AG04450 (cell line): ENCODE measurements around the gene CGB7. TPM values are rescaled to one million over a fixed set of nuclear protein-coding genes. Genes with fewer than 3 reads are reported as not detected.
A peak's percentile ranks its signal among the peaks of the same experiment; 100 is the strongest.
"Not testable (repeated sequence)": the region's sequence is repeated elsewhere in the genome, so short reads cannot be mapped to it uniquely, and the experiment has no call there.

Source experiments
- CTCF ChIA-PET: fragments of 300-600, 350-600 bp; formaldehyde crosslinking; extraction: SDS; loops from one replicate; lab custom pipeline; 2022; ENCODE audit warnings: antibody characterized with exemption, inconsistent platforms; lab: Charles Lee
- POLR2A ChIA-PET: fragments of 350-600 bp; formaldehyde crosslinking; extraction: SDS; loops from one replicate; lab custom pipeline; 2021; ENCODE audit warnings: antibody characterized with exemption, inconsistent platforms; lab: Yijun Ruan, JAX
- DNase-seq: peaks from one replicate; pipeline ENCODE4 v3.0.0-alpha.2; 2011; ENCODE audit warnings: low read depth, low spot score
- H3K27ac ChIP-seq: one replicate; pipeline ENCODE4 v1.5.1; 2012; ENCODE audit warnings: low read depth, low read length, control low read depth
- H3K27me3 ChIP-seq: one replicate; pipeline ENCODE4 v1.6.0; 2012; ENCODE audit warnings: low read length; ENCODE audit not compliant: control insufficient read depth, insufficient read depth
- H3K4me3 ChIP-seq: 2 replicates; pipeline ENCODE4 v1.5.1; 2011; ENCODE audit warnings: mild to moderate bottlenecking, low read depth, low read length, control low read depth
- H3K9me3 ChIP-seq: 2 replicates; pipeline ENCODE4 v1.5.1; 2012; ENCODE audit warnings: low read length; ENCODE audit not compliant: control insufficient read depth, insufficient read depth
- polyA plus RNA-seq: library from polyadenylated mRNA; depleted of rRNA; stranded (reverse); fragments of >200 nt; gene quantifications from 2 replicates; pipeline ENCODE4 v1.2.3, GENCODE V29; 2011
- TF ChIP-seq, protein P1 (sequence below): IDR thresholded peaks from 2 replicates; pipeline ENCODE4 v1.5.1; 2011; ENCODE audit warnings: low read depth, low read length, control low read depth, inconsistent platforms

CGB7 gene
- polyA plus RNA-seq, 1 experiment: 0.42 TPM

- no peak for DNase-seq
- TF ChIP-seq, protein P1, sequence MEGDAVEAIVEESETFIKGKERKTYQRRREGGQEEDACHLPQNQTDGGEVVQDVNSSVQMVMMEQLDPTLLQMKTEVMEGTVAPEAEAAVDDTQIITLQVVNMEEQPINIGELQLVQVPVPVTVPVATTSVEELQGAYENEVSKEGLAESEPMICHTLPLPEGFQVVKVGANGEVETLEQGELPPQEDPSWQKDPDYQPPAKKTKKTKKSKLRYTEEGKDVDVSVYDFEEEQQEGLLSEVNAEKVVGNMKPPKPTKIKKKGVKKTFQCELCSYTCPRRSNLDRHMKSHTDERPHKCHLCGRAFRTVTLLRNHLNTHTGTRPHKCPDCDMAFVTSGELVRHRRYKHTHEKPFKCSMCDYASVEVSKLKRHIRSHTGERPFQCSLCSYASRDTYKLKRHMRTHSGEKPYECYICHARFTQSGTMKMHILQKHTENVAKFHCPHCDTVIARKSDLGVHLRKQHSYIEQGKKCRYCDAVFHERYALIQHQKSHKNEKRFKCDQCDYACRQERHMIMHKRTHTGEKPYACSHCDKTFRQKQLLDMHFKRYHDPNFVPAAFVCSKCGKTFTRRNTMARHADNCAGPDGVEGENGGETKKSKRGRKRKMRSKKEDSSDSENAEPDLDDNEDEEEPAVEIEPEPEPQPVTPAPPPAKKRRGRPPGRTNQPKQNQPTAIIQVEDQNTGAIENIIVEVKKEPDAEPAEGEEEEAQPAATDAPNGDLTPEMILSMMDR: no peak
- no peak overlapping the region for H3K4me3 ChIP-seq
- H3K27ac ChIP-seq: no peak overlapping the region
- no peaks in the 10 kb centered on the region; the same call in 1 of the 2 replicates for H3K9me3 ChIP-seq
- ChIA-PET POLR2A (no interaction called here), CTCF (interaction anchor here (0.6 to 1.0 kb wide), 3 partner anchors 18 to 65 kb away, joined by 3 read pairs; partner anchors contain the start of gene RUVBL2)
- H3K27me3 ChIP-seq: peaks cover 5% of the 10 kb centered on the region
Measured at GRCh38 chr19:49059053-49059452, 1.5 kb upstream of the CGB7 start.

GRCh38 chr19:49058562-49058961 lies 1.0 kb upstream of the CGB7 start:
- Histone ChIP-seq H3K27ac (no peak overlapping the region), H3K27me3 (peaks cover under 1% of the 10 kb centered on the region), H3K4me3 (no peak overlapping the region), H3K9me3 (no peaks in the 10 kb centered on the region; the same call in 1 of the 2 replicates)
- ChIA-PET POLR2A (interaction anchor here (1.2 kb wide), 1 partner anchor 65 kb away, joined by 3 read pairs; the partner anchor contains the start of genes GYS1 and RUVBL2), CTCF (interaction anchor here (0.7 to 1.3 kb wide), 3 partner anchors 42 to 65 kb away, joined by 3 to 5 read pairs (median 3); partner anchors contain the start of gene RUVBL2)
- no peak for DNase-seq
- TF ChIP-seq, protein P1: no peak

DNA sequence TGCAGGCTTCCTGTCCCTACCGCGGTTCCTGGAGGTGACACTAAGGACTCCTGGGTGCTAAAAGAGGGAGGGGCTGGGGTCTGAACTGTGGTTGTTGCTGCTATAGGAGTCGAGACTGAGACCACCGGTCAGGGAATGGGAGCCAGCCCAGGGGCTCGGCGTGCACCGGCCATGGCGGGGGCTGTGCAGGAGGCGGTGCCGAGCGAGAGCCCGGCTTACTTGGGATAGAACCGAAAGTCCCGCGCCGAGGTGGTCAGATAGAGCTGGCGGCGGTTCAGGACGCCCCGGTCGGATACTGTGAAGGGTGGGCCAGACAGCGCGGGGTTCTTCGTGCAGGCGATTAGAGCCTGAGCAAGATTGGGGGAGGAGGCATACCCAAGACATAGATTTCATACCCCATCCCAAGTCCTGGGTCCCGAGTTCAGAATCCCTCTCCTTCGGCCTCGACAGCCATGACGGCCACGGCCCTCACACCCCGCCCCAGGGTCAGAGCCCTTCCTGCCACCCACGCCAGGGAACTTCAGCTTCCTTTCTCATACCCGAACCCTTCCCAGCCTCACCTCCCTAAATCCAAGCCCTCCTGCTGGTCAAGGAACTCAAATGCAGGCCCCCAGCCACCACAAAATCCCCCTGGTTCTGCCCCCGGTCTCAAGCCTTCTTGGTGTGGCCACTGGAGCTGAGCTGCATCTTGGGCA lies 500 bp downstream of the CGB7 start:
- H3K27me3 ChIP-seq, H3K27ac ChIP-seq, H3K9me3 ChIP-seq, DNase-seq: not testable (repeated sequence)
- CTCF ChIA-PET: interaction anchor here (0.7 to 2.4 kb wide), 9 partner anchors 12 to 142 kb away, joined by 3 to 18 read pairs (median 5); partner anchors contain the start of genes GYS1 and RUVBL2
- TF ChIP-seq, protein P1: peak; percentile 10; the same call in 1 of the 2 replicates
- peak overlapping the region; percentile 64 for H3K4me3 ChIP-seq
- POLR2A ChIA-PET: interaction anchor here (0.6 to 1.2 kb wide), 4 partner anchors 8 to 1338 kb away, joined by 3 read pairs; partner anchors contain the start of genes GYS1, NTF4 and RUVBL2

DNA sequence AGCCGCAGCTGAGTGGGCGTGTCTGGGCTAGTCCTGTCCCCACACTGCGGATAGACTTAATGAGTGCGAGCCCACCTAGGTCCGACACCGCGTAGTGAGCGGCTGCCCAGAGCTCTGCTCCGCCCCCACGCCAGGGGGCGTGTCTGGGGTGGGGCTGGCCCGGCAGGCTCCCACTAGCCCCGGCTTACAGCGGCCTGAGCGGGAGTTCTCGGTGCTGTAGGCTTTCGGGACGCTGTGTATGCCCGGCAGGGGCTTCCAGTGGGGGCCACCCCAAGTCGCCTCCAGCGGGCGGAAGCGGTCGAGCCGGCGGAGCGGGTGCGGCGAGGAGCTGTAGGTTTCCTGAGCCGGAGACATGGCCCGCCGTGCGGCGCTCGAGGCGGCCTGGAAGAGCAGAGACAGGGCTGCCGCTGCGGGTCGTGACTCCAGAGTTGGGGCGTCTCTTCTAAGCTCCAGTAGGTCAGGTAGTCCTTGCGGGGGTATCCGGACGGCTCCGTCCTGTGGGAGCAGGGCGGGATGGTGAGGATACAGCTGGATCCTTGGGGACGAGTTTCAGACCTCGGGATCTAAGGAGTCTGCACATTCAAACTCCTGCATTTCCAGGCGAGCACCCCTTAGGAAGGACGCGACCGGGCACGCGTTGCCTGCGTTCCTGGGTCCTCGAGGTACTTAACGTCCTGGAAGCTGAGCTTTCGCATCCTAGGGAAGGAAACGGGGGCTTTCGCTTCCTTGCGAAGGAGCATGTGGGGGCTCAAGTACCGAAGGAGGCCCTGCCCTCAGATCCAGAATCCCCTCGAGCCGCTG lies 1.2 kb downstream of the CGB7 start:
- Histone ChIP-seq H3K27me3 (no peaks in the 10 kb centered on the region), H3K27ac (no peak overlapping the region), H3K4me3 (peak overlapping the region; percentile 64), H3K9me3 (no peaks in the 10 kb centered on the region; the same call in 1 of the 2 replicates)
- TF ChIP-seq, protein P1: peak; percentile 33; the same call in 1 of the 2 replicates
- POLR2A ChIA-PET: interaction anchor here (0.5 to 0.6 kb wide), 3 partner anchors 8 to 306 kb away, joined by 3 to 4 read pairs (median 3); partner anchors contain the start of genes NTF4 and TEAD2
- DNase-seq: no peak
- CTCF ChIA-PET: interaction anchor here (0.5 to 2.4 kb wide), 9 partner anchors 13 to 666 kb away, joined by 3 to 18 read pairs (median 6); partner anchors contain the start of genes GYS1 and RUVBL2

DNA sequence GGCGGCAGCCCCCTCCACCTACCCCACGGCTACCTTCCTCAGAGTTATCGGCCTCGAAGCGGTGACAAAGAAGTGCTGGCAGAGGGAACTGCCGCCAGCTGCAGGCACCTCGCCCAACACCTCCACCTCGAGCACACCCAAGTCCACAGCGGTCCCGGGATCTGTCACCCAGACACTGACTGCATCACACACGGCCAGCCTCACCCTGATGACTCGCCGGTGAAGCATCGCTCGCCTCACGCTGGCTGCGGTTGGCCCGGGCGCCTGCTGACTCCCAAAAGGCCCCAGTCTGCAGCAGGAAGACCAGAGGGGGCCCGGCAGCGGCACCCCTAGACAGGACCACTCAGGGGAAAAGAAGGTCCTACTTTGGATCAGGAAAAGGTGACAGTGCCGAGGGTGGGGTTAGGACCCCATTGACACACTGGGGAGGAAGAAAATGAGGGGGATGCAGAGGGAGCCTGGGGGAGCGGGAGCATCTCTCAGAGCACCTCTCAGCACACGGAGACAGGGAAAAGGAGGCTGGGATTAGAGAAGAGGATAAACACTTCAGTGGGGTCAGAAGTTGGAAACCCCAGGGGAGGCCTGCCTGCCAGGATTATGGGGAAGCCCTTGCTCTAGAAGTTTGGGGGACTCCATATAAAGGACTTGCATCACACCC lies 7.0 kb downstream of the CGB7 start:
- CTCF ChIA-PET: interaction anchor here (1.4 kb wide), 2 partner anchors 51 to 52 kb away, joined by 3 read pairs; no protein-coding TSS in a partner anchor
- H3K27me3 ChIP-seq, DNase-seq, H3K9me3 ChIP-seq, H3K4me3 ChIP-seq, H3K27ac ChIP-seq: not testable (repeated sequence)
- POLR2A ChIA-PET: interaction anchor here (0.6 kb wide), 1 partner anchor 1534 kb away, joined by 3 read pairs; no protein-coding TSS in a partner anchor

DNA sequence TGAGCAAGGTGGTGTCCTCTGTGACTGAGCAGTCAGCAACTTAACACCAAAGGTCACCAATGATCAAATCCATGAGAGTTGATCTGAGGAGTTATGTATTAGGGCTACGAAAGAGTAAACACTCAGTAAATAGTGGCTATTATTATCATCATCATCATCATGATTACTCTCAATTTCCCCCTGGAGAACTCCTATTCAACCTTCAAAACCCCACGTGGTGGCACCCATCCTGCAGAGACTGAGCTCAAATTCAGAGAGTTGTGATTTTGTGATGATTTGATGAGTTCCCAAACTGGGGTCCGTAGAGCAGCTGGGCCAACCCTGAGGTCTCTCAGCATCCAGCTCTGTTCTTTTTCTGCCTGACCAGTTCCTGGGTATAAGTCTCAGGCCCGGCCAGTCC lies 7.7 kb downstream of the CGB7 start:
- H3K27me3 ChIP-seq, H3K9me3 ChIP-seq, H3K4me3 ChIP-seq, DNase-seq, POLR2A ChIA-PET, CTCF ChIA-PET, H3K27ac ChIP-seq: not testable (repeated sequence)

- H3K27me3 ChIP-seq, H3K9me3 ChIP-seq, CTCF ChIA-PET, H3K27ac ChIP-seq, H3K4me3 ChIP-seq, DNase-seq, POLR2A ChIA-PET: not testable (repeated sequence)
Measured at GRCh38 chr19:49049011-49049410, 8.5 kb downstream of the CGB7 start, which contains the start of gene CGB8. Gene CGB8, minus strand, starts transcription at chr19:49049111. Its CDS starts 372 bp downstream, at chr19:49048739.
